ENCODE data around the gene SATB2. TPM values are rescaled to one million over a fixed set of nuclear protein-coding genes. Genes with fewer than 3 reads are reported as not detected.

The SATB2 gene
- total and polyA plus RNA-seq, 2 experiments from 2014 or later, result 3.0 to 9.9 TPM

DNA sequence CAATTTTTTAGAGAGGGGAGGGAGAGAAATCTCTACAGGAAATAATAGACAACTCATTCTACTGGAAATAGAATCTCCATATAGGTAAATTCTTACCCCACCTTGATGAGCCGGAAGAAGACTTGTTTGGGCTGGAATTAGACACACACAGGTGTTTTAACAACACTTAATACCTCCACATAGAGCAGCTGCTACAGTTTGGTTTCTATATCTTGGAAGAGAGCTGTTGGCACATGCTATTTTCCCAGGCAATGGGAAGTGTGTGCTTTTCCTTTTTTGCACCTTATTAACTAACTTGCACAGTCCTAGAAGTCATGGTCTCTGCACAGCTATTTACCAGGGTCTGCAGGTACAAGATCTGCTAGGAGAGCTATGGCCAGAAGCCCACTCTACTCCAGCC, 73.7 kb downstream of the SATB2 start:
- 0 out of 2 replicates have a peak, but pooled peaks cover 6% of the 10 kb centered on the region for H3K4me1 ChIP-seq (ENCODE audit: insufficient read depth)
- H3K4me2 ChIP-seq (ENCODE audit: unreplicated experiment), result no peak overlapping the region
- H3K36me3 ChIP-seq (ENCODE audit: low read depth), result no peaks in the 10 kb centered on the region
- TF ChIP-seq EZH2 (IDR thresholded peaks at IDR 0.05; ENCODE audit: insufficient read depth, poor library complexity, severe bottlenecking) (no peak), EZH2phosphoT487 (IDR thresholded peaks at IDR 0.05; ENCODE audit: insufficient read depth, low read depth) (no peak)
- H4K20me1 ChIP-seq (ENCODE audit: insufficient read depth), result no peaks in the 10 kb centered on the region
- H3K9me3 ChIP-seq (ENCODE audit: low read depth), result no peaks in the 10 kb centered on the region
- peaks cover 3% of the 10 kb centered on the region; the same call in 1 of the 2 replicates for H3F3A ChIP-seq (ENCODE audit: insufficient read depth)
- no peak overlapping the region for H3K27ac ChIP-seq
- 0 out of 2 replicates have a peak, but pooled peaks cover 5% of the 10 kb centered on the region for H3K79me2 ChIP-seq (ENCODE audit: insufficient read depth)
- no peak overlapping the region for H2AFZ ChIP-seq
- 89 to 96% methylated on average over 1 of the region's 1 CpG for WGBS, 2 experiments (ENCODE audit: low coverage in 1 of 2, low lambda C conversion rate in 2 of 2, missing lambda C conversion rate in 2 of 2)
- no peaks in the 10 kb centered on the region for H3K27me3 ChIP-seq (replicated peaks; ENCODE audit: insufficient read depth)
- no peak for DNase-seq
- H3K9ac ChIP-seq, result no peak overlapping the region
- in situ Hi-C loops (cut with MboI), result no loop called here
- no peak overlapping the region for H3K4me3 ChIP-seq
- H3K9me2 ChIP-seq (ENCODE audit: insufficient read depth), result no peaks in the 10 kb centered on the region

DNA sequence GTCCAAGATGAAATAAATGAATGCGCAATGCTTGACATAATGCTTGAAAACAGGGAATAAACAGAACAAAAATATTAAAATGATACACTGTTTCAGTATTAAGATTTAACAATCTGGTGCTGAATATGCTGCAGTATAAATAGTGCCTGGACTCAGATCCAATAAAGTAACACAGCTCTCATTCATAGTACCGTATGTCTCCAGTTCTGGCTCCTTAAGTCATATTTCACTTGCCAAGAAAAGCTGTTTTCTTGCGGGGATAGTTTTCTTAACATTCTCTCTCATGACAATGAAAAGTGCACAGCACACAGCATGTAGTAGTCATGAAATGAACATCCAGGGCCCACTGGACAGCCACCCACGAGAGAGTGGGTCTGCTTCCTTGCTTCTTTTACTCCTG, 74.7 kb downstream of the SATB2 start:
- TF ChIP-seq EZH2 (IDR thresholded peaks at IDR 0.05; ENCODE audit: insufficient read depth, poor library complexity, severe bottlenecking) (no peak), EZH2phosphoT487 (IDR thresholded peaks at IDR 0.05; ENCODE audit: insufficient read depth, low read depth) (no peak)

DNA sequence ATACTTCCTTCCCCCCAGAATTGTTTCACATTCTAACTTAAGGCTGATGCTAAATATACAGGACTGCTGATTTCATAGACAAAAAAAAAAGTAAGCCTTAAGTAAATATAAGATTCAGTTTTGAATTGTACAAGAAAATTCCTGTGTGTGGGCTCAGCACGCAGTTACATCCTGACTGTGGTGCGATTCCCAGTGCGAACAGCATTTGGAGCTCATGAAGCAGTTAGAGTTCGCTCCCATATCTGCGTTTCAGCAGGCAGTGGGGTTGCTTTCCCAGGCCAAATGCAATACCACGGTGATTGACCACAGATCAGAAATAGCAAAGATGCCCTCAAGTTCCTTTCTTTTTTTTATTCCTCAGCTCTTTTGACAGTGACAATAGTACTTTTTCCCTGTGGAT, 75.6 kb downstream of the SATB2 start:
- no peak overlapping the region for H3K4me3 ChIP-seq

More for the DNA sequence above, 74.7 kb downstream of the SATB2 start:
- H3K27ac ChIP-seq, result no peak overlapping the region
- H3K4me1 ChIP-seq (ENCODE audit: insufficient read depth), result 0 out of 2 replicates have a peak, but pooled peaks cover 6% of the 10 kb centered on the region
- no peaks in the 10 kb centered on the region for H3K9me2 ChIP-seq (ENCODE audit: insufficient read depth)
- H3F3A ChIP-seq (ENCODE audit: insufficient read depth), result peaks cover 3% of the 10 kb centered on the region; the same call in 1 of the 2 replicates
- no peak overlapping the region for H3K4me2 ChIP-seq (ENCODE audit: unreplicated experiment)
- no peak overlapping the region for H3K4me3 ChIP-seq
- H3K9ac ChIP-seq, result no peak overlapping the region
- no peaks in the 10 kb centered on the region for H3K27me3 ChIP-seq (replicated peaks; ENCODE audit: insufficient read depth)
- DNase-seq, result no peak
- no peaks in the 10 kb centered on the region for H3K36me3 ChIP-seq (ENCODE audit: low read depth)
- H3K79me2 ChIP-seq (ENCODE audit: insufficient read depth), result 0 out of 2 replicates have a peak, but pooled peaks cover 5% of the 10 kb centered on the region
- 80 to 81% methylated on average over 4 of the region's 4 CpGs for WGBS, 2 experiments (ENCODE audit: low coverage in 1 of 2, low lambda C conversion rate in 2 of 2, missing lambda C conversion rate in 2 of 2)
- H3K9me3 ChIP-seq (ENCODE audit: low read depth), result no peaks in the 10 kb centered on the region
- no peak overlapping the region for H2AFZ ChIP-seq
- H4K20me1 ChIP-seq (ENCODE audit: insufficient read depth), result no peaks in the 10 kb centered on the region
- in situ Hi-C loops (cut with MboI), result no loop called here

DNA sequence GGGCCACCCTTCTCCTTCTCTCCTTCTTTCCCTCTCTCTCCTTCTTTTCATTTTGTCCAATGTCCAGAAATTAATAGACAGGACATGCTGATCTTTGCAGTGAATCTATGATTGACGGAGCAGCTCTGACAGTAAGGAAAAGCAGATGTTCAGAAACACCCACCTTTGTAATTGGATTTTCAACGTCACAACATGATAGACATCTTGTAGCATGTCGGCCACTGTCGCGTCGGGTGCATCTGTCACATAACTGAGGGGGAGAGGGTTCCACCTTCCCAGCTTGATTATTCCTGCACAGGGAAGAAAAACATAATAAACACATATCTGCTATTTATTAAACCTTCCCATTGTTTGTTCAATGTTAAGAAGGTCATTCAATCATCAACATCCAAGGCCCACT, 76.2 kb downstream of the SATB2 start:
- TF ChIP-seq EZH2phosphoT487 (IDR thresholded peaks at IDR 0.05; ENCODE audit: insufficient read depth, low read depth) (no peak), EZH2 (IDR thresholded peaks at IDR 0.05; ENCODE audit: insufficient read depth, poor library complexity, severe bottlenecking) (no peak)
- no peak overlapping the region for H3K27ac ChIP-seq
- 0 out of 2 replicates have a peak, but pooled peaks cover 5% of the 10 kb centered on the region for H3K36me3 ChIP-seq (ENCODE audit: low read depth)
- no peak overlapping the region for H3K9ac ChIP-seq
- H3F3A ChIP-seq (ENCODE audit: insufficient read depth), result peaks cover 3% of the 10 kb centered on the region; the same call in 1 of the 2 replicates
- H3K4me2 ChIP-seq (ENCODE audit: unreplicated experiment), result no peak overlapping the region
- H3K27me3 ChIP-seq (replicated peaks; ENCODE audit: insufficient read depth), result no peaks in the 10 kb centered on the region
- 0 out of 2 replicates have a peak, but pooled peaks cover 6% of the 10 kb centered on the region for H3K4me1 ChIP-seq (ENCODE audit: insufficient read depth)
- in situ Hi-C loops (cut with MboI), result no loop called here
- no peaks in the 10 kb centered on the region for H3K9me3 ChIP-seq (ENCODE audit: low read depth)
- H4K20me1 ChIP-seq (ENCODE audit: insufficient read depth), result no peaks in the 10 kb centered on the region
- no peaks in the 10 kb centered on the region for H3K9me2 ChIP-seq (ENCODE audit: insufficient read depth)
- 82 to 86% methylated on average over 6 of the region's 6 CpGs for WGBS, 2 experiments (ENCODE audit: low coverage in 1 of 2, low lambda C conversion rate in 2 of 2, missing lambda C conversion rate in 2 of 2)
- DNase-seq, result no peak
- H3K79me2 ChIP-seq (ENCODE audit: insufficient read depth), result 0 out of 2 replicates have a peak, but pooled peaks cover 5% of the 10 kb centered on the region
- no peak overlapping the region for H2AFZ ChIP-seq
- H3K4me3 ChIP-seq, result no peak overlapping the region

More for the DNA sequence above, 75.6 kb downstream of the SATB2 start:
- no peak overlapping the region for H3K4me2 ChIP-seq (ENCODE audit: unreplicated experiment)
- 0 out of 2 replicates have a peak, but pooled peaks cover 5% of the 10 kb centered on the region for H3K79me2 ChIP-seq (ENCODE audit: insufficient read depth)
- H3K27ac ChIP-seq, result no peak overlapping the region
- H3K4me1 ChIP-seq (ENCODE audit: insufficient read depth), result 0 out of 2 replicates have a peak, but pooled peaks cover 6% of the 10 kb centered on the region
- no peak overlapping the region for H2AFZ ChIP-seq
- no peak for DNase-seq
- no peaks in the 10 kb centered on the region for H3K36me3 ChIP-seq (ENCODE audit: low read depth)
- H3F3A ChIP-seq (ENCODE audit: insufficient read depth), result peaks cover 3% of the 10 kb centered on the region; the same call in 1 of the 2 replicates
- no peaks in the 10 kb centered on the region for H4K20me1 ChIP-seq (ENCODE audit: insufficient read depth)
- in situ Hi-C loops (cut with MboI), result no loop called here
- H3K9me3 ChIP-seq (ENCODE audit: low read depth), result no peaks in the 10 kb centered on the region
- H3K27me3 ChIP-seq (replicated peaks; ENCODE audit: insufficient read depth), result no peaks in the 10 kb centered on the region
- no peak for TF ChIP-seq EZH2 (IDR thresholded peaks at IDR 0.05; ENCODE audit: insufficient read depth, poor library complexity, severe bottlenecking)
- TF ChIP-seq EZH2phosphoT487 (IDR thresholded peaks at IDR 0.05; ENCODE audit: insufficient read depth, low read depth), result no peak
- WGBS, 2 experiments (ENCODE audit: low coverage in 1 of 2, low lambda C conversion rate in 2 of 2, missing lambda C conversion rate in 2 of 2), result 86 to 88% methylated on average over 6 of the region's 6 CpGs
- H3K9me2 ChIP-seq (ENCODE audit: insufficient read depth), result no peaks in the 10 kb centered on the region
- H3K9ac ChIP-seq, result no peak overlapping the region

All from GM23248 (cell line).